ENCODE data around the gene B4GALNT1. TPM values are rescaled to one million over a fixed set of nuclear protein-coding genes. Genes with fewer than 3 reads are reported as not detected.
"Not testable (repeated sequence)": the region's sequence is repeated elsewhere in the genome, so short reads cannot be mapped to it uniquely, and the experiment has no call there.

The B4GALNT1 gene
- total RNA-seq, 1 experiment from 2014 or later: 0.59 TPM

GRCh38 chr12:57654042-57654441 is 21.0 kb upstream of the B4GALNT1 start:
- Histone ChIP-seq H3K27me3 (ENCODE audit: control insufficient read depth, insufficient read depth, low read length) (no peaks in the 10 kb centered on the region), H3K4me3 (ENCODE audit: insufficient read depth, low read depth, low read length) (no peak overlapping the region), H3K36me3 (replicated peaks; ENCODE audit: control insufficient read depth, insufficient read depth, low read length) (no peaks in the 10 kb centered on the region)
- DNase-seq: no peak

DNA sequence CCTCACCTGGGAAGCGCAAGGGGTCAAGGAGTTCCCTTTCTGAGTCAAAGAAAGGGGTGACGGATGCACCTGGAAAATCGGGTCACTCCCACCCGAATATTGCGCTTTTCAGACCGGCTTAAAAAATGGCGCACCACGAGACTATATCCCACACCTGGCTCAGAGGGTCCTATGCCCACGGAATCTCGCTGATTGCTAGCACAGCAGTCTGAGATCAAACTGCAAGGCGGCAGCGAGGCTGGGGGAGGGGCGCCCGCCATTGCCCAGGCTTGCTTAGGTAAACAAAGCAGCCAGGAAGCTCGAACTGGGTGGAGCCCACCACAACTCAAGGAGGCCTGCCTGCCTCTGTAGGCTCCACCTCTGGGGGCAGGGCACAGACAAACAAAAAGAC is 13.7 kb upstream of the B4GALNT1 start:
- DNase-seq; H3K36me3 ChIP-seq (replicated peaks; ENCODE audit: control insufficient read depth, insufficient read depth, low read length); H3K27me3 ChIP-seq (ENCODE audit: control insufficient read depth, insufficient read depth, low read length); H3K4me3 ChIP-seq (ENCODE audit: insufficient read depth, low read depth, low read length): not testable (repeated sequence)

DNA sequence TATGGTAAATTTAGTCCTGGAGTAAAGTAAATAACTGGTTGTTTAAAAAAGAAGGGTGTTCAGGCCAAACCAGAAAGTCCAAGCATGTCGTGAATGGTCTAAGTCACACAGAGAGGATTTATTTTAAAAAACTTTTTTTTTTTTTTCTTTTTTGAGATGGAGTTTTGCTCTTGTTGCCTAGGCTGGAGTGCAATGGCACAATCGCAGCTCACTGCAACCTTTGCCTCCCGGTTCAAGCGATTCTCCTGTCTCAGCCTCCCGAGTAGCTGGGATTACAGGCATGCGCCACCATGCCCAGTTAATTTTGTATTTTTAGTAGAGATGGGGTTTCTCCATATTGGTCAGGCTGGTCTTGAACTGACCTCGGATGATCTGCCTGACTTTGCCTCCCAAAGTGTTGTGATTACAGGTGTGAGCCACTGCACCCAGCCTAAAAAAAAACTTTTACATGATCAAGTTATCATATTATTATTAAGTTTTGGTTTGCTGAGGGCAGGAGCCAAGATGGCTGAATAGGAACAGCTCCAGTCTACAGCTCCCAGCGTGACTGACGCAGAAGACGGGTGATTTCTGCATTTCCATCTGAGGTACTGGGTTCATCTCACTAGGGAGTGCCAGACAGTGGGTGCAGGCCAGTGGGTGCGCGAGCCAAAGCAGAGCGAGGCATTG is 13.1 kb upstream of the B4GALNT1 start:
- DNase-seq; H3K27me3 ChIP-seq (ENCODE audit: control insufficient read depth, insufficient read depth, low read length); H3K36me3 ChIP-seq (replicated peaks; ENCODE audit: control insufficient read depth, insufficient read depth, low read length); H3K4me3 ChIP-seq (ENCODE audit: insufficient read depth, low read depth, low read length): not testable (repeated sequence)

- Histone ChIP-seq H3K27me3 (ENCODE audit: control insufficient read depth, insufficient read depth, low read length) (no peaks in the 10 kb centered on the region; the same call in 1 of the 2 replicates), H3K4me3 (ENCODE audit: insufficient read depth, low read depth, low read length) (no peak overlapping the region), H3K36me3 (replicated peaks; ENCODE audit: control insufficient read depth, insufficient read depth, low read length) (no peaks in the 10 kb centered on the region)
- no peak for DNase-seq
These were observed 8.9 kb upstream of the B4GALNT1 start for GRCh38 chr12:57641699-57642442.

DNA sequence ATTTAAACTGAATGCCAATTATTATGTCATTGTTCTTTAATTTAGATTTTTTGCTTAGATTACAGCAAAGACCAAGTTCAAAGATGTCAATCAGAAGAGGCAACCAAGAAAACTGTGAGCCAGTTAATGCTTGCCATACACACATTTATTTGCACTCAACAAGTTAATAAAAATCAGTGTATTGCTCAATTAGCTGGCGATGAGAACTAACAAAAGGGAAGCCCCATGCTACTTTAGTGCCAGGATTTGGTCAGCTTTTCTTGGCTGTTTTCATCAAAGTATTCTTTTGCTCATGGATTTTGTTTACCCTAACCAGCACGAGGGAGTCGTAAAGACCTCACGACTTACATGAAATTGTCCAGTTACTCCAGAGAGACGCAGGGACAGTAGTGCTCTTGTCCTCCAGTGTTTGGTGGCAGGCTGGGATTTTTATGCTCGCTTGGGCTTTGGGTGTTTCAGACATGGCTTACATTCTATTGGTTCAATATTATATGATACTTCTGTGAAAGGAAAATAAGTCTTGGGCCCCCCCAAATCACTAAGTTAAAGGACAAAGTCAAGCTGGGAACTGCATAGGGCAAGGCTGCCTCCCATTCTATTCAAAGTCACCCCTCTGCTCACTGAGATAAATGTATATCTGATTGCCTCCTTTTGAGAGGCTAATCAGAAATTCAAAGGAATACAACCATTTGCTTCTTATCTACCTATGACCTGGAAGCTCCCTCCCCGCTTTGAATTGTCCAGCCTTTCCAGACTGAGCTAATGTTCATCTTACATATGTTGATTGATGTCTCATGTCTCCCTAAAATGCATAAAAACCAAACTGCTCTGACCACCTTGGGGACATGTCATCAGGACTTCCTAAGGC is 7.4 kb upstream of the B4GALNT1 start:
- H3K27me3 ChIP-seq (ENCODE audit: control insufficient read depth, insufficient read depth, low read length): peaks cover 2% of the 10 kb centered on the region; the same call in 1 of the 2 replicates
- no peak for DNase-seq
- no peaks in the 10 kb centered on the region for H3K36me3 ChIP-seq (replicated peaks; ENCODE audit: control insufficient read depth, insufficient read depth, low read length)
- no peak overlapping the region for H3K4me3 ChIP-seq (ENCODE audit: insufficient read depth, low read depth, low read length)

DNA sequence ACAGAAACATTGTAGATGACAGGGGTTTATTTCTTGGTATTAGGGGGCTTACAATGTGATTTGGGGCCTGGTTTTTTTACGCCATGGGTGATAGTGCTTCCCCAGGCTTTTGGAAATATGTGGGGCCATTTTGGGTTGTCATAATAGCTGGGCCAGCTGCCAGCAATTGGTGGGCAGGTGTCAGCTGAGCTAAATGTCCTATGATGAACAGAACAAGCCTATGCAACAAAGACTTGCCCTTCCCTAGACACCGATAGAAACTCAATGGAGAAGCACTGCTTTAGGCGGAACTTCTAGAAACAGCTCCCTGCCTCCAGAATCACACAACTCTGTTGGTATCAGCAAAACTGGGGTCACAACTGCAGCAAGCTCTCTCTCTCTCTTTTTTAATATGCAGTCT is 5.1 kb upstream of the B4GALNT1 start:
- Histone ChIP-seq H3K27me3 (ENCODE audit: control insufficient read depth, insufficient read depth, low read length) (peaks cover 15% of the 10 kb centered on the region), H3K36me3 (replicated peaks; ENCODE audit: control insufficient read depth, insufficient read depth, low read length) (no peaks in the 10 kb centered on the region), H3K4me3 (ENCODE audit: insufficient read depth, low read depth, low read length) (no peak overlapping the region)
- no peak for DNase-seq

GRCh38 chr12:57637364-57637763 is 4.4 kb upstream of the B4GALNT1 start:
- Histone ChIP-seq H3K4me3 (ENCODE audit: insufficient read depth, low read depth, low read length) (no peak overlapping the region), H3K27me3 (ENCODE audit: control insufficient read depth, insufficient read depth, low read length) (peaks cover 23% of the 10 kb centered on the region), H3K36me3 (replicated peaks; ENCODE audit: control insufficient read depth, insufficient read depth, low read length) (no peaks in the 10 kb centered on the region)
- DNase-seq: no peak

- H3K27me3 ChIP-seq (ENCODE audit: control insufficient read depth, insufficient read depth, low read length): peaks cover 29% of the 10 kb centered on the region
- DNase-seq; H3K36me3 ChIP-seq (replicated peaks; ENCODE audit: control insufficient read depth, insufficient read depth, low read length); H3K4me3 ChIP-seq (ENCODE audit: insufficient read depth, low read depth, low read length): not testable (repeated sequence)
These were observed 3.7 kb upstream of the B4GALNT1 start for GRCh38 chr12:57636731-57637130.

- Histone ChIP-seq H3K36me3 (replicated peaks; ENCODE audit: control insufficient read depth, insufficient read depth, low read length) (no peaks in the 10 kb centered on the region), H3K27me3 (ENCODE audit: control insufficient read depth, insufficient read depth, low read length) (peaks cover 73% of the 10 kb centered on the region), H3K4me3 (ENCODE audit: insufficient read depth, low read depth, low read length) (peak overlapping the region; percentile 49)
- peak; percentile 86 for DNase-seq
These were observed 686 bp downstream of the B4GALNT1 start for GRCh38 chr12:57632073-57632957.

DNA sequence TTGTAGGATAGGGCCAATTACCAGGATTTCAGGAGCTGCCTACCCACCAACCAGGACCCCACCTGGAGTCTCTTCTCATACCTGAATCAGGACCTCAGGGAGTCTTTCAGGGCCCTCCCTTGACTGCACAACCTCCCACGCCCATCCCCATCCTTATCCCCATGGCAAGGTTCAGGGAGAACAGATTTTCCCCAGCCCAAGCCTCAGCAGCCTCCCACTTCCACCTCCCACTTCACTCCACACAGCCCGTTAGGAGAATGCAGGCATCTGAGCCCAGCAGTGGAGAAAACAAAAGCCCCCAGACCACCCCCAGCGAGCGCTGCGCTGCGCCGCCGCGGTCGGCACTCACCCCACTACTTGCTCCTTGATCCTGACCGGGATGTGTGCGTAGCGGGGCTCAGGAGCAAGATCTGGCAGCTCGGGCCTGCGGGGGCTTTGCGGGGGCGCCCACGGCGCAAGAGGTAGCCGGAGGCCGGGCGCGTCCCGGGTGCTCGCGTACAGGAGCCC is 1.4 kb downstream of the B4GALNT1 start:
- H3K27me3 ChIP-seq (ENCODE audit: control insufficient read depth, insufficient read depth, low read length): peaks cover 80% of the 10 kb centered on the region
- no peak for DNase-seq
- peak overlapping the region; percentile 49 for H3K4me3 ChIP-seq (ENCODE audit: insufficient read depth, low read depth, low read length)
- no peaks in the 10 kb centered on the region for H3K36me3 ChIP-seq (replicated peaks; ENCODE audit: control insufficient read depth, insufficient read depth, low read length)

- H3K4me3 ChIP-seq (ENCODE audit: insufficient read depth, low read depth, low read length): no peak overlapping the region
- no peak for DNase-seq
- peaks cover 87% of the 10 kb centered on the region for H3K27me3 ChIP-seq (ENCODE audit: control insufficient read depth, insufficient read depth, low read length)
- H3K36me3 ChIP-seq (replicated peaks; ENCODE audit: control insufficient read depth, insufficient read depth, low read length): no peaks in the 10 kb centered on the region
These were observed 2.0 kb downstream of the B4GALNT1 start for GRCh38 chr12:57630891-57631433.

DNA sequence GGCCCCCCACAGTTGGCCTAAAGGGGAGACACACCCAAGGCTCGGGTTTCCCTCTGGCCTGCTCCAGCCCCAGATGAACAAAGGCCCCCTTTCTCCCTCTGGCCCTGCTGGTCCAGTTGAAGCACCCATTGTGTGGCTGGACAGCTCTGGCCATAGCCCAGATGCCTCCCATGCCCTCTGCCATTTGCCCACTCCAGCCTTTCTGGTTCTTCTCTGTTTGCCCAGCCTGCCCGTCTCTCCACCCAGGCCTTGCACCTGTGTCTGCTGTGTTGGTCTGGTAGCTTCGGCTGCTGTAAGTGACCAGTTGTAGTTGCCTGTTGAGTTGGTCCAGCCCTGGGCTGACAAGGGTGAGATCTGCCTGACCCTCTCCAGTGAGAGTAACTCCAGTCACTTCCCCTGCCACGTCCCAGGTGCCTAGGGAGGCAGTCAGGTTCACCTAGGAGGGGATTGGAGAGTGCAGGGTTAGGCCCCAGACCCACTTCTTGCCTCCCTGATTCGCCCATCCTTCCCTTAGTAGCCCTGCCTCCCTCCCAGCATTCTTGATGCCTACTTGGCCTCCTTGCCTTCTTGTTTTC is 3.0 kb downstream of the B4GALNT1 start:
- no peak overlapping the region for H3K4me3 ChIP-seq (ENCODE audit: insufficient read depth, low read depth, low read length)
- H3K36me3 ChIP-seq (replicated peaks; ENCODE audit: control insufficient read depth, insufficient read depth, low read length): no peaks in the 10 kb centered on the region
- DNase-seq: peak; percentile 15
- peaks cover 95% of the 10 kb centered on the region for H3K27me3 ChIP-seq (ENCODE audit: control insufficient read depth, insufficient read depth, low read length)
